K562 (cell line): ENCODE data around the gene PLG. TPM values are rescaled to one million over a fixed set of nuclear protein-coding genes. Genes with fewer than 3 reads are reported as not detected.

Experiments
- ATAC-seq: fragments of 200-7000 bp; cut with Tn5 transposase; 3 replicates; pipeline ENCODE4 v1.9.1; 2020; ENCODE audit warnings: moderate library complexity
- BruUV-seq: library from RNA; stranded (reverse); fragments of 400-500 nt; replicated peaks from 2 replicates; lab custom pipeline; 2021; lab: Mats Ljungman, UMichigan
- CTCF ChIA-PET: fragments of 300-600 bp; formaldehyde crosslinking; extraction: SDS; loops from one replicate; lab custom pipeline; 2021; ENCODE audit warnings: low intra/inter-chr PET ratio; lab: Yijun Ruan, JAX
- POLR2A ChIA-PET: fragments of 300-600, 350-650 bp; sonication (Branson Sonifier 250); formaldehyde crosslinking; extraction: SDS; loops from one replicate; lab custom pipeline; 2021; ENCODE audit warnings: antibody characterized with exemption, inconsistent platforms; lab: Yijun Ruan, JAX
- DNase-seq, 4 experiments: peaks; one replicate each; pipeline versions ENCODE4 v3.0.0 to v3.0.0-alpha.2; 2011 to 2018; ENCODE audit warnings: low spot score in 3 of 4, mixed read lengths in 3 of 4; ENCODE audit errors: extremely low read depth in 1 of 4
- FAIRE-seq: peaks from 2 replicates; lab custom pipeline; 2011; peaks lifted over from hg19 to GRCh38; lab: Jason Lieb, UNC
- H2AFZ ChIP-seq: 2 replicates; pipeline ENCODE4 v1.6.0; 2011; ENCODE audit warnings: low read depth, low read length, control low read depth, inconsistent platforms
- H3K27ac ChIP-seq: fragments of 200-600 bp; 3 replicates; pipeline ENCODE4 v1.8.0; 2011; ENCODE audit warnings: low read depth, mild to moderate bottlenecking, control low read depth, inconsistent platforms, low read length, moderate library complexity, mixed read lengths; ENCODE audit errors: extremely low read depth
- H3K27me3 ChIP-seq, 2 experiments: fragments of 300-600 bp in 1 of 2; 2 replicates in 1 of 2; 3 replicates in 1 of 2; pipeline versions ENCODE4 v1.6.0 to v1.8.0; 2011; ENCODE audit warnings: inconsistent platforms in 2 of 2, low read length in 2 of 2, mild to moderate bottlenecking in 1 of 2, mixed read lengths in 1 of 2, moderate library complexity in 1 of 2; ENCODE audit not compliant: control insufficient read depth in 2 of 2, insufficient read depth in 2 of 2
- H3K36me3 ChIP-seq: fragments of 300-600 bp; 3 replicates; pipeline ENCODE4 v1.8.0; 2011; ENCODE audit warnings: mild to moderate bottlenecking, low read length, inconsistent platforms; ENCODE audit not compliant: control insufficient read depth, insufficient read depth
- H3K4me1 ChIP-seq, 2 experiments: fragments of 200-600 bp in 1 of 2; replicated peaks in 1 of 2; 2 replicates in 1 of 2; 3 replicates in 1 of 2; pipeline versions ENCODE4 v1.5.1 to v1.8.0; 2011; ENCODE audit warnings: inconsistent platforms in 2 of 2, low read length in 2 of 2, mild to moderate bottlenecking in 1 of 2, mixed read lengths in 1 of 2, moderate library complexity in 1 of 2; ENCODE audit not compliant: control insufficient read depth in 2 of 2, insufficient read depth in 2 of 2
- H3K4me2 ChIP-seq: 2 replicates; pipeline ENCODE4 v1.6.1; 2011; ENCODE audit warnings: low read length, control low read depth, inconsistent platforms, mixed read lengths; ENCODE audit not compliant: insufficient read depth
- H3K4me3 ChIP-seq: fragments of 200-600 bp; sonication (generic), shearing (Covaris generic); 2 replicates; pipeline ENCODE4 v1.5.1; 2016; ENCODE audit warnings: control low read depth, inconsistent platforms
- H3K79me2 ChIP-seq: fragments of 200-600 bp; 3 replicates; pipeline ENCODE4 v1.8.0; 2011; ENCODE audit warnings: low read length, inconsistent platforms; ENCODE audit not compliant: control insufficient read depth, insufficient read depth
- H3K9ac ChIP-seq, 2 experiments: 2 replicates each; pipeline versions ENCODE4 v1.6.0 to v1.6.1; 2011; ENCODE audit warnings: low read depth in 2 of 2, low read length in 2 of 2, control low read depth in 1 of 2, inconsistent platforms in 1 of 2, mild to moderate bottlenecking in 1 of 2, mixed read lengths in 1 of 2; ENCODE audit not compliant: insufficient read depth in 1 of 2
- H3K9me1 ChIP-seq: one replicate; pipeline ENCODE4 v1.6.0; 2011; ENCODE audit warnings: inconsistent platforms, mild to moderate bottlenecking, low read length, moderate library complexity; ENCODE audit not compliant: control insufficient read depth, insufficient read depth
- H3K9me3 ChIP-seq: replicated peaks from 2 replicates; pipeline ENCODE4 v1.5.1; 2011; ENCODE audit warnings: low read depth, low read length, inconsistent platforms; ENCODE audit not compliant: control insufficient read depth, insufficient read depth
- H4K20me1 ChIP-seq: replicated peaks from 2 replicates; pipeline ENCODE4 v1.6.1; 2011; ENCODE audit warnings: low read length, inconsistent platforms, mixed read lengths; ENCODE audit not compliant: control insufficient read depth, insufficient read depth
- CEBPG ChIP-seq, 3 experiments: fragments of 200-800 bp in 1 of 3; sonication (Bioruptor generic) in 1 of 3; sonication (generic) in 1 of 3; formaldehyde crosslinking in 1 of 3; IDR thresholded peaks in 2 of 3; conservative IDR thresholded peaks in 1 of 3; 2 replicates each; pipeline versions ENCODE4 v1.6.1 to v1.8.0; 2016 to 2022; ENCODE audit warnings: missing compliant biosample characterization in 2 of 3, missing genetic modification characterization in 2 of 3, mild to moderate bottlenecking in 1 of 3, missing genetic modification reagents in 1 of 3
- HLTF ChIP-seq: fragments of 450-650 bp; IDR thresholded peaks from 2 replicates; pipeline ENCODE4 v1.6.1; 2016
- PML ChIP-seq: IDR thresholded peaks from 2 replicates; pipeline ENCODE4 v1.6.1; 2012; ENCODE audit warnings: low read length, inconsistent platforms
- RAD21 ChIP-seq, 2 experiments: fragments of 250-450 bp in 1 of 2; fragments of 450-650 bp in 1 of 2; sonication (Bioruptor Pico) in 1 of 2; formaldehyde crosslinking in 1 of 2; IDR thresholded peaks in 1 of 2; conservative IDR thresholded peaks in 1 of 2; 2 replicates each; pipeline versions ENCODE4 v1.4.0 to v1.8.0; 2020 to 2022; ENCODE audit warnings: mild to moderate bottlenecking in 2 of 2, moderate library complexity in 1 of 2
- ZNF75A ChIP-seq: fragments of 450-650 bp; formaldehyde crosslinking; IDR thresholded peaks from 2 replicates; pipeline ENCODE4 v1.4.0; 2020; ENCODE audit warnings: mild to moderate bottlenecking
- WGBS: fragments of 100-300 bp; shearing (Covaris generic); methylation state at CpG from one replicate; pipeline ENCODE4 v1.1.6; 2016; ENCODE audit warnings: low coverage, mixed read lengths; ENCODE audit not compliant: insufficient coverage; ENCODE audit errors: missing lambda C conversion rate; 5-methylcytosine and 5-hydroxymethylcytosine counted together
- in situ Hi-C: fragments of 300-500 bp; cut with MboI; formaldehyde crosslinking; loops from 4 replicates; pipeline ENCODE4 v1.15.0; 2018; ENCODE audit warnings: inconsistent platforms, mixed read lengths
- intact Hi-C: fragments of 100-400 bp; cut with micrococcal nuclease; formaldehyde crosslinking; loops from 2 replicates; pipeline ENCODE4 v1.14.2; 2022
- polyA plus RNA-seq, 8 experiments: library from polyadenylated mRNA; depleted of rRNA in 4 of 8; stranded (reverse) in 5 of 8; unstranded in 3 of 8; fragments of >200 nt; fragmentation: Nextera tagmentation in 2 of 8; fragmentation: Illumina TruSeq in 1 of 8; extraction: Ambion mirVana in 2 of 8; extraction: Trizol in 1 of 8; gene quantifications; 2 replicates each; pipeline versions ENCODE4 v1.2.1 to v1.2.3, GENCODE V29; 2011 to 2014; ENCODE audit warnings: inconsistent platforms in 1 of 8, missing spikeins in 1 of 8
- total RNA-seq, 7 experiments: library from RNA; depleted of rRNA in 6 of 7; stranded (reverse); fragments of >200 nt in 6 of 7; fragmentation: Illumina TruSeq in 2 of 7; extraction: Trizol in 2 of 7; gene quantifications; 2 replicates each; pipeline versions ENCODE4 v1.2.1 to v1.2.3, GENCODE V29; 2011 to 2021; ENCODE audit warnings: low replicate concordance in 1 of 7
- TF ChIP-seq, protein P1 (sequence below), 3 experiments: IDR thresholded peaks in 2 of 3; conservative IDR thresholded peaks in 1 of 3; 2 replicates each; pipeline ENCODE4 v1.5.1; 2011 to 2012; ENCODE audit warnings: low read length in 3 of 3, mild to moderate bottlenecking in 3 of 3, control low read depth in 2 of 3, improper control_type of control experiment in 1 of 3, inconsistent platforms in 1 of 3, low read depth in 1 of 3, mixed read lengths in 1 of 3, moderate library complexity in 1 of 3; ENCODE audit not compliant: insufficient read depth in 2 of 3
- TF ChIP-seq, protein P2 (sequence below): fragments of 200-600 bp; sonication (generic); IDR thresholded peaks from one replicate; pipeline ENCODE4 v1.6.1; 2012; ENCODE audit warnings: mild to moderate bottlenecking, low read depth, low read length, inconsistent platforms

PLG gene
- total and polyA plus RNA-seq, 9 of the 15 experiments (the other 6 are each of a cell fraction or from before 2014, with no cell fraction given) = 0.64 TPM; not detected in 8

DNA sequence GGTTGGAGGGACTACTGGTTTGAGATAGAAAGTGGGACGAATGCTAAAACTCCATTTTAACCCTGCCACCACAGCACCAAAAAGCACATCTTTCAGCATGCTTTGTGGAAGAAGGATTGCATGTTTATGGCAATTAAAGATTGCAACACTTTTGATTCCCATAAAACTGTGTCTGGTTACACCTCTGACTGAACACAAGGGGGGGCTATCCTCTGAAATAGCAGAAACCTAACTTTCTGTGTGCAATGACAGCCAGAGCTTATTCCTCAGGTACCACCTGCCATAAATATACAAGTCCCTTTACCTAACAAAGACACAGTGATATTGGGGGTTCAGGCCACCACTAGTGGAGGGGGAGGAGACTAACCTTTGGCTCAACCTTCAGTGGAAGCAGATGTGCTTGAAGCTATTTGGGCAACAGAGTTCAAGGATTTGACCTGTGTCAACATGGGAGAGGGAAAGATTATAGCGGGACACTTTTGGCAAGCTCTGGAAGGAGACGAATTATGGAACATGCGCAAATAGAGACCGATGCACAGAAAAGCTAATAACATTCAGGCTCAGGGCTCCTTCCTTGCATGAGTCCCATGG, 9.6 kb upstream of the PLG start:
- Histone ChIP-seq H3K9me3 (no peaks in the 10 kb centered on the region), H3K4me2 (no peak overlapping the region; the same call in 1 of the 2 replicates), H3K27me3 (peaks cover 0 to 12% of the 10 kb centered on the region in 2 experiments; a peak in 2 of 5 replicates), H4K20me1 (no peaks in the 10 kb centered on the region), H3K4me3 (no peak overlapping the region), H3K9ac (no peak overlapping the region), H2AFZ (no peak overlapping the region), H3K27ac (no peak overlapping the region), H3K79me2 (no peaks in the 10 kb centered on the region), H3K9me1 (no peaks in the 10 kb centered on the region), H3K36me3 (no peaks in the 10 kb centered on the region), H3K4me1 (peaks cover 0 to 3% of the 10 kb centered on the region in 2 experiments; a peak in 1 of 5 replicates)
- DNase-seq (peak; percentile 43 to 61 (median 58)), ATAC-seq (peak; percentile 78), FAIRE-seq (no peak)
- in situ Hi-C loops (no loop called here), intact Hi-C loops (no loop called here)
- CTCF ChIA-PET = no interaction called here
- POLR2A ChIA-PET = no interaction called here
- BruUV-seq = no TSS peak
- 7% methylated on average over 5 of the region's 5 CpGs for WGBS
- TF ChIP-seq CEBPG (CRISPR knock-in tag; IDR thresholded peaks at IDR 0.05) (peak; percentile 18; the same call in 1 of the 2 replicates), CEBPG (tag; conservative IDR thresholded peaks at IDR 0.05 in 1 of 2, IDR thresholded peaks at IDR 0.05 in 1 of 2) (peak; percentile 69 to 75; a peak in 3 of 4 replicates), ZNF75A (CRISPR knock-in tag) (no peak), PML (no peak), HLTF (no peak), RAD21 (CRISPR knock-in tag; conservative IDR thresholded peaks at IDR 0.05 in 1 of 2, IDR thresholded peaks at IDR 0.05 in 1 of 2) (peak in 1 of 2 experiments; percentile 52; a peak in 2 of 4 replicates)
- TF ChIP-seq, protein P1, sequence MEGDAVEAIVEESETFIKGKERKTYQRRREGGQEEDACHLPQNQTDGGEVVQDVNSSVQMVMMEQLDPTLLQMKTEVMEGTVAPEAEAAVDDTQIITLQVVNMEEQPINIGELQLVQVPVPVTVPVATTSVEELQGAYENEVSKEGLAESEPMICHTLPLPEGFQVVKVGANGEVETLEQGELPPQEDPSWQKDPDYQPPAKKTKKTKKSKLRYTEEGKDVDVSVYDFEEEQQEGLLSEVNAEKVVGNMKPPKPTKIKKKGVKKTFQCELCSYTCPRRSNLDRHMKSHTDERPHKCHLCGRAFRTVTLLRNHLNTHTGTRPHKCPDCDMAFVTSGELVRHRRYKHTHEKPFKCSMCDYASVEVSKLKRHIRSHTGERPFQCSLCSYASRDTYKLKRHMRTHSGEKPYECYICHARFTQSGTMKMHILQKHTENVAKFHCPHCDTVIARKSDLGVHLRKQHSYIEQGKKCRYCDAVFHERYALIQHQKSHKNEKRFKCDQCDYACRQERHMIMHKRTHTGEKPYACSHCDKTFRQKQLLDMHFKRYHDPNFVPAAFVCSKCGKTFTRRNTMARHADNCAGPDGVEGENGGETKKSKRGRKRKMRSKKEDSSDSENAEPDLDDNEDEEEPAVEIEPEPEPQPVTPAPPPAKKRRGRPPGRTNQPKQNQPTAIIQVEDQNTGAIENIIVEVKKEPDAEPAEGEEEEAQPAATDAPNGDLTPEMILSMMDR (IDR thresholded peaks at IDR 0.05 in 2 of 3, conservative IDR thresholded peaks at IDR 0.05 in 1 of 3; ENCODE audit: insufficient read depth in 2 of 3, low read depth in 1 of 3, low read length in 3 of 3) = peak; percentile 55 to 63 (median 60); a peak in 4 of 6 replicates
- TF ChIP-seq, protein P2, sequence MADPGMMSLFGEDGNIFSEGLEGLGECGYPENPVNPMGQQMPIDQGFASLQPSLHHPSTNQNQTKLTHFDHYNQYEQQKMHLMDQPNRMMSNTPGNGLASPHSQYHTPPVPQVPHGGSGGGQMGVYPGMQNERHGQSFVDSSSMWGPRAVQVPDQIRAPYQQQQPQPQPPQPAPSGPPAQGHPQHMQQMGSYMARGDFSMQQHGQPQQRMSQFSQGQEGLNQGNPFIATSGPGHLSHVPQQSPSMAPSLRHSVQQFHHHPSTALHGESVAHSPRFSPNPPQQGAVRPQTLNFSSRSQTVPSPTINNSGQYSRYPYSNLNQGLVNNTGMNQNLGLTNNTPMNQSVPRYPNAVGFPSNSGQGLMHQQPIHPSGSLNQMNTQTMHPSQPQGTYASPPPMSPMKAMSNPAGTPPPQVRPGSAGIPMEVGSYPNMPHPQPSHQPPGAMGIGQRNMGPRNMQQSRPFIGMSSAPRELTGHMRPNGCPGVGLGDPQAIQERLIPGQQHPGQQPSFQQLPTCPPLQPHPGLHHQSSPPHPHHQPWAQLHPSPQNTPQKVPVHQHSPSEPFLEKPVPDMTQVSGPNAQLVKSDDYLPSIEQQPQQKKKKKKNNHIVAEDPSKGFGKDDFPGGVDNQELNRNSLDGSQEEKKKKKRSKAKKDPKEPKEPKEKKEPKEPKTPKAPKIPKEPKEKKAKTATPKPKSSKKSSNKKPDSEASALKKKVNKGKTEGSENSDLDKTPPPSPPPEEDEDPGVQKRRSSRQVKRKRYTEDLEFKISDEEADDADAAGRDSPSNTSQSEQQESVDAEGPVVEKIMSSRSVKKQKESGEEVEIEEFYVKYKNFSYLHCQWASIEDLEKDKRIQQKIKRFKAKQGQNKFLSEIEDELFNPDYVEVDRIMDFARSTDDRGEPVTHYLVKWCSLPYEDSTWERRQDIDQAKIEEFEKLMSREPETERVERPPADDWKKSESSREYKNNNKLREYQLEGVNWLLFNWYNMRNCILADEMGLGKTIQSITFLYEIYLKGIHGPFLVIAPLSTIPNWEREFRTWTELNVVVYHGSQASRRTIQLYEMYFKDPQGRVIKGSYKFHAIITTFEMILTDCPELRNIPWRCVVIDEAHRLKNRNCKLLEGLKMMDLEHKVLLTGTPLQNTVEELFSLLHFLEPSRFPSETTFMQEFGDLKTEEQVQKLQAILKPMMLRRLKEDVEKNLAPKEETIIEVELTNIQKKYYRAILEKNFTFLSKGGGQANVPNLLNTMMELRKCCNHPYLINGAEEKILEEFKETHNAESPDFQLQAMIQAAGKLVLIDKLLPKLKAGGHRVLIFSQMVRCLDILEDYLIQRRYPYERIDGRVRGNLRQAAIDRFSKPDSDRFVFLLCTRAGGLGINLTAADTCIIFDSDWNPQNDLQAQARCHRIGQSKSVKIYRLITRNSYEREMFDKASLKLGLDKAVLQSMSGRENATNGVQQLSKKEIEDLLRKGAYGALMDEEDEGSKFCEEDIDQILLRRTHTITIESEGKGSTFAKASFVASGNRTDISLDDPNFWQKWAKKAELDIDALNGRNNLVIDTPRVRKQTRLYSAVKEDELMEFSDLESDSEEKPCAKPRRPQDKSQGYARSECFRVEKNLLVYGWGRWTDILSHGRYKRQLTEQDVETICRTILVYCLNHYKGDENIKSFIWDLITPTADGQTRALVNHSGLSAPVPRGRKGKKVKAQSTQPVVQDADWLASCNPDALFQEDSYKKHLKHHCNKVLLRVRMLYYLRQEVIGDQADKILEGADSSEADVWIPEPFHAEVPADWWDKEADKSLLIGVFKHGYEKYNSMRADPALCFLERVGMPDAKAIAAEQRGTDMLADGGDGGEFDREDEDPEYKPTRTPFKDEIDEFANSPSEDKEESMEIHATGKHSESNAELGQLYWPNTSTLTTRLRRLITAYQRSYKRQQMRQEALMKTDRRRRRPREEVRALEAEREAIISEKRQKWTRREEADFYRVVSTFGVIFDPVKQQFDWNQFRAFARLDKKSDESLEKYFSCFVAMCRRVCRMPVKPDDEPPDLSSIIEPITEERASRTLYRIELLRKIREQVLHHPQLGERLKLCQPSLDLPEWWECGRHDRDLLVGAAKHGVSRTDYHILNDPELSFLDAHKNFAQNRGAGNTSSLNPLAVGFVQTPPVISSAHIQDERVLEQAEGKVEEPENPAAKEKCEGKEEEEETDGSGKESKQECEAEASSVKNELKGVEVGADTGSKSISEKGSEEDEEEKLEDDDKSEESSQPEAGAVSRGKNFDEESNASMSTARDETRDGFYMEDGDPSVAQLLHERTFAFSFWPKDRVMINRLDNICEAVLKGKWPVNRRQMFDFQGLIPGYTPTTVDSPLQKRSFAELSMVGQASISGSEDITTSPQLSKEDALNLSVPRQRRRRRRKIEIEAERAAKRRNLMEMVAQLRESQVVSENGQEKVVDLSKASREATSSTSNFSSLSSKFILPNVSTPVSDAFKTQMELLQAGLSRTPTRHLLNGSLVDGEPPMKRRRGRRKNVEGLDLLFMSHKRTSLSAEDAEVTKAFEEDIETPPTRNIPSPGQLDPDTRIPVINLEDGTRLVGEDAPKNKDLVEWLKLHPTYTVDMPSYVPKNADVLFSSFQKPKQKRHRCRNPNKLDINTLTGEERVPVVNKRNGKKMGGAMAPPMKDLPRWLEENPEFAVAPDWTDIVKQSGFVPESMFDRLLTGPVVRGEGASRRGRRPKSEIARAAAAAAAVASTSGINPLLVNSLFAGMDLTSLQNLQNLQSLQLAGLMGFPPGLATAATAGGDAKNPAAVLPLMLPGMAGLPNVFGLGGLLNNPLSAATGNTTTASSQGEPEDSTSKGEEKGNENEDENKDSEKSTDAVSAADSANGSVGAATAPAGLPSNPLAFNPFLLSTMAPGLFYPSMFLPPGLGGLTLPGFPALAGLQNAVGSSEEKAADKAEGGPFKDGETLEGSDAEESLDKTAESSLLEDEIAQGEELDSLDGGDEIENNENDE = no peak
